SK-N-SH (cell line): ENCODE results near the gene CD276. TPM values are rescaled to one million over a fixed set of nuclear protein-coding genes. Genes with fewer than 3 reads are reported as not detected.

Experiments used
- CTCF ChIA-PET: fragments of 300-600, 350-600 bp; formaldehyde crosslinking; extraction: SDS; loops from one replicate; lab custom pipeline; 2021; lab: Yijun Ruan, JAX
- POLR2A ChIA-PET: fragments of 350-600 bp; sonication (Branson Sonifier 250); formaldehyde crosslinking; extraction: SDS; loops from one replicate; lab custom pipeline; 2020; ENCODE audit warnings: antibody characterized with exemption, inconsistent platforms; lab: Yijun Ruan, JAX
- DNase-seq: peaks from one replicate; pipeline ENCODE4 v3.0.0; 2012
- H2AFZ ChIP-seq: fragments of 200-600 bp; sonication (generic); 2 replicates; pipeline ENCODE4 v1.8.1; 2016; ENCODE audit warnings: antibody characterized with exemption, mild to moderate bottlenecking, low read depth
- H3F3A ChIP-seq: fragments of 200-600 bp; sonication (generic); replicated peaks from 2 replicates; pipeline ENCODE3; 2016; ENCODE audit warnings: antibody characterized with exemption, mild to moderate bottlenecking; ENCODE audit not compliant: insufficient read depth
- H3K27ac ChIP-seq, 2 experiments: fragments of 200-500 bp in 1 of 2; fragments of 200-600 bp in 1 of 2; sonication (Bioruptor generic) in 1 of 2; sonication (generic), shearing (Covaris generic) in 1 of 2; 2 replicates each; pipeline versions ENCODE4 v1.5.1 to v1.6.1; 2014 to 2016; ENCODE audit warnings: low read depth in 2 of 2, inconsistent platforms in 1 of 2, low read length in 1 of 2, mild to moderate bottlenecking in 1 of 2, mixed read lengths in 1 of 2
- H3K27me3 ChIP-seq: fragments of 200-600 bp; sonication (generic), shearing (Covaris generic); 2 replicates; pipeline ENCODE4 v1.6.1; 2016; ENCODE audit warnings: mixed run types; ENCODE audit not compliant: insufficient read depth
- H3K36me3 ChIP-seq, 2 experiments: fragments of 200-500 bp in 1 of 2; fragments of 200-600 bp in 1 of 2; sonication (Bioruptor generic) in 1 of 2; sonication (generic) in 1 of 2; replicated peaks in 1 of 2; 2 replicates each; pipeline versions ENCODE3 to v1.5.1; 2014 to 2016; ENCODE audit warnings: low read length in 1 of 2, mild to moderate bottlenecking in 1 of 2; ENCODE audit not compliant: insufficient read depth in 2 of 2, control insufficient read depth in 1 of 2
- H3K4me1 ChIP-seq, 2 experiments: fragments of 200-500 bp in 1 of 2; fragments of 200-600 bp in 1 of 2; sonication (Bioruptor generic) in 1 of 2; sonication (generic), shearing (Covaris generic) in 1 of 2; 2 replicates each; pipeline versions ENCODE4 v1.5.1 to v1.6.1; 2014 to 2016; ENCODE audit warnings: low read depth in 1 of 2, low read length in 1 of 2, mixed run types in 1 of 2; ENCODE audit not compliant: insufficient read depth in 2 of 2, control insufficient read depth in 1 of 2
- H3K4me2 ChIP-seq: fragments of 200-600 bp; sonication (generic), shearing (Covaris generic); 2 replicates; pipeline ENCODE4 v1.6.1; 2017; ENCODE audit warnings: mixed run types
- H3K4me3 ChIP-seq, 2 experiments: fragments of 200-500 bp in 1 of 2; fragments of 200-600 bp in 1 of 2; sonication (Bioruptor generic) in 1 of 2; sonication (generic), shearing (Covaris generic) in 1 of 2; 2 replicates each; pipeline versions ENCODE4 v1.5.1 to v1.8.1; 2014 to 2016; ENCODE audit warnings: low read depth in 2 of 2, inconsistent platforms in 1 of 2, low read length in 1 of 2, mild to moderate bottlenecking in 1 of 2, mixed read lengths in 1 of 2, moderate library complexity in 1 of 2
- H3K79me2 ChIP-seq: fragments of 200-600 bp; sonication (generic); 2 replicates; pipeline ENCODE4 v1.8.1; 2017; ENCODE audit warnings: mild to moderate bottlenecking; ENCODE audit not compliant: insufficient read depth
- H3K9ac ChIP-seq: fragments of 200-600 bp; sonication (generic); 2 replicates; pipeline ENCODE4 v1.6.1; 2017; ENCODE audit warnings: mixed run types
- H3K9me2 ChIP-seq: fragments of 200-600 bp; sonication (generic); 2 replicates; pipeline ENCODE4 v1.6.1; 2017; ENCODE audit warnings: mixed run types
- H3K9me3 ChIP-seq: fragments of 200-600 bp; sonication (generic); 2 replicates; pipeline ENCODE4 v1.6.1; 2017; ENCODE audit warnings: mixed run types, mild to moderate bottlenecking, moderate library complexity
- H4K20me1 ChIP-seq: fragments of 200-600 bp; sonication (generic); 2 replicates; pipeline ENCODE4 v1.6.1; 2017; ENCODE audit warnings: mild to moderate bottlenecking, mixed run types; ENCODE audit not compliant: insufficient read depth
- CHD2 ChIP-seq: fragments of 150-350 bp; IDR thresholded peaks from 2 replicates; pipeline ENCODE4 v1.6.1; 2018; ENCODE audit warnings: low read length; ENCODE audit not compliant: partially characterized antibody
- CTCF ChIP-seq: fragments of 200-600 bp; sonication (generic); IDR thresholded peaks from 2 replicates; pipeline ENCODE4 v1.6.1; 2017; ENCODE audit warnings: antibody characterized with exemption, mild to moderate bottlenecking, moderate library complexity
- ELF1 ChIP-seq: IDR thresholded peaks from 2 replicates; pipeline ENCODE4 v1.4.0; 2012
- EP300 ChIP-seq, 2 experiments: IDR thresholded peaks; 2 replicates each; pipeline versions ENCODE4 v1.4.0 to v1.6.1; 2012; ENCODE audit warnings: borderline replicate concordance in 1 of 2, low read depth in 1 of 2, low read length in 1 of 2
- EZH2phosphoT487 ChIP-seq: fragments of 200-600 bp; sonication (generic); IDR thresholded peaks from 2 replicates; pipeline ENCODE4 v1.6.1; 2017; ENCODE audit warnings: low read depth, mixed run types, mild to moderate bottlenecking, antibody characterized with exemption, moderate library complexity, borderline replicate concordance
- FOSL2 ChIP-seq: IDR thresholded peaks from 2 replicates; pipeline ENCODE4 v1.4.0; 2012; ENCODE audit warnings: low read depth, mild to moderate bottlenecking, moderate library complexity, borderline replicate concordance
- FOXM1 ChIP-seq: IDR thresholded peaks from 2 replicates; pipeline ENCODE4 v1.4.0; 2012; ENCODE audit warnings: low read depth, mild to moderate bottlenecking
- GATA2 ChIP-seq: sonication (generic); formaldehyde crosslinking; IDR thresholded peaks from 2 replicates; pipeline ENCODE4 v1.5.0; 2020; ENCODE audit warnings: mild to moderate bottlenecking, missing genetic modification reagents
- MEF2A ChIP-seq: IDR thresholded peaks from 2 replicates; pipeline ENCODE4 v1.4.0; 2012; ENCODE audit warnings: low read depth, borderline replicate concordance
- MXI1 ChIP-seq: IDR thresholded peaks from 2 replicates; pipeline ENCODE4 v1.6.1; 2012; ENCODE audit warnings: mild to moderate bottlenecking, low read depth, low read length, improper control_type of control experiment
- NFIC ChIP-seq: IDR thresholded peaks from 2 replicates; pipeline ENCODE4 v1.4.0; 2012; ENCODE audit warnings: borderline replicate concordance
- NRF1 ChIP-seq: IDR thresholded peaks from 2 replicates; pipeline ENCODE4 v1.6.1; 2012; ENCODE audit warnings: low read depth, mild to moderate bottlenecking, low read length
- PBX3 ChIP-seq: IDR thresholded peaks from 2 replicates; pipeline ENCODE4; 2012
- RAD21 ChIP-seq: IDR thresholded peaks from 2 replicates; pipeline ENCODE4 v1.6.1; 2012; ENCODE audit warnings: mild to moderate bottlenecking, low read length
- RCOR1 ChIP-seq: fragments of 150-350 bp; IDR thresholded peaks from 2 replicates; pipeline ENCODE4 v1.6.1; 2017; ENCODE audit warnings: antibody characterized with exemption, low read length
- REST ChIP-seq: IDR thresholded peaks from 2 replicates; pipeline ENCODE4 v1.6.1; 2012; ENCODE audit warnings: mild to moderate bottlenecking, low read depth, low read length, moderate library complexity
- RFX5 ChIP-seq: IDR thresholded peaks from 2 replicates; pipeline ENCODE4 v1.6.1; 2012; ENCODE audit warnings: mild to moderate bottlenecking, improper control_type of control experiment, low read length
- SMC3 ChIP-seq: IDR thresholded peaks from 2 replicates; pipeline ENCODE4 v1.6.1; 2012; ENCODE audit warnings: low read depth, low read length, improper control_type of control experiment
- TAF1 ChIP-seq: IDR thresholded peaks from 2 replicates; pipeline ENCODE4 v1.6.1; 2012; ENCODE audit warnings: low read depth, mild to moderate bottlenecking, low read length, moderate library complexity, borderline replicate concordance
- TCF12 ChIP-seq: IDR thresholded peaks from 2 replicates; pipeline ENCODE4 v1.4.0; 2012
- TEAD4 ChIP-seq: IDR thresholded peaks from 2 replicates; pipeline ENCODE4 v1.4.0; 2012; ENCODE audit warnings: mild to moderate bottlenecking, borderline replicate concordance; ENCODE audit not compliant: insufficient read depth
- USF2 ChIP-seq: fragments of 150-350 bp; IDR thresholded peaks from 2 replicates; pipeline ENCODE4 v1.6.1; 2017; ENCODE audit warnings: antibody characterized with exemption, low read length, low read depth, borderline replicate concordance
- ZBTB33 ChIP-seq: IDR thresholded peaks from 2 replicates; pipeline ENCODE4 v1.4.0; 2012; ENCODE audit warnings: low read depth, borderline replicate concordance
- WGBS: methylation state at CpG from one replicate; pipeline ENCODE4 v1.1.6; 2017; ENCODE audit warnings: low lambda C conversion rate; 5-methylcytosine and 5-hydroxymethylcytosine counted together
- polyA plus RNA-seq, 3 experiments: library from polyadenylated mRNA; depleted of rRNA; stranded (reverse); fragments of >200 nt; gene quantifications; 2 replicates each; pipeline ENCODE4 v1.2.3, GENCODE V29; 2012

CD276 gene
- polyA plus RNA-seq, 1 of the 3 experiments (the other 2 are of a cell fraction), result 86.2 TPM

GRCh38 chr15:73754461-73754860, 70.3 kb downstream of the CD276 start (continued):
- no peak for TF ChIP-seq USF2
- no peak for TF ChIP-seq RCOR1
- TF ChIP-seq, all 33 proteins: peak for 0

- no peaks in the 10 kb centered on the region for H3K9me3 ChIP-seq
- H3K79me2 ChIP-seq, result no peaks in the 10 kb centered on the region
- H3K36me3 ChIP-seq, result no peaks in the 10 kb centered on the region
- H3K4me2 ChIP-seq, result no peak overlapping the region
- no peak overlapping the region for H3K27ac ChIP-seq
- no peaks in the 10 kb centered on the region for H3K9me2 ChIP-seq
- no peak overlapping the region for H3K4me3 ChIP-seq
- peaks cover 12% of the 10 kb centered on the region; the same call in 1 of the 2 replicates for H3K27me3 ChIP-seq
- H3F3A ChIP-seq, result no peaks in the 10 kb centered on the region
- ChIA-PET CTCF (no interaction called here), POLR2A (no interaction called here)
- TF ChIP-seq CTCF (no peak), ELF1 (no peak), RAD21 (peak; percentile 1; the same call in 1 of the 2 replicates), TCF12 (no peak), TEAD4 (no peak), REST (no peak), NFIC (peak; percentile 61), EZH2phosphoT487 (no peak), SMC3 (no peak), GATA2 (peak; percentile 93), MEF2A (no peak), RCOR1 (peak; percentile 92), CHD2 (peak; percentile 78), FOSL2 (no peak), EP300 (IDR thresholded peaks at IDR 0.05; ENCODE audit: borderline replicate concordance in 1 of 2, low read depth in 1 of 2, low read length in 1 of 2) (peak in 1 of 2 experiments; percentile 66; a peak in 1 of 4 replicates), FOXM1 (no peak), MXI1 (no peak), PBX3 (0 out of 2 replicates have a peak, but pooled peaks have one; percentile 32), ZBTB33 (no peak), RFX5 (no peak), TAF1 (no peak), NRF1 (no peak)
- no peaks in the 10 kb centered on the region for H4K20me1 ChIP-seq
- WGBS, result 7% methylated on average over 3 of the region's 5 CpGs
- peak; percentile 71 for DNase-seq
- H3K9ac ChIP-seq, result no peak overlapping the region
- H2AFZ ChIP-seq, result no peak overlapping the region
- H3K4me1 ChIP-seq, result peaks cover 0 to 8% of the 10 kb centered on the region in 2 experiments; a peak in 2 of 4 replicates
Observed at GRCh38 chr15:73755481-73755880, 71.3 kb downstream of the CD276 start.
